ENCODE results near the gene PLCH2.

The PLCH2 gene

GRCh38 chr1:2515763-2516080, 39.6 kb downstream of the PLCH2 start:
- no peak for DNase-seq (ENCODE audit: low read depth)

DNA sequence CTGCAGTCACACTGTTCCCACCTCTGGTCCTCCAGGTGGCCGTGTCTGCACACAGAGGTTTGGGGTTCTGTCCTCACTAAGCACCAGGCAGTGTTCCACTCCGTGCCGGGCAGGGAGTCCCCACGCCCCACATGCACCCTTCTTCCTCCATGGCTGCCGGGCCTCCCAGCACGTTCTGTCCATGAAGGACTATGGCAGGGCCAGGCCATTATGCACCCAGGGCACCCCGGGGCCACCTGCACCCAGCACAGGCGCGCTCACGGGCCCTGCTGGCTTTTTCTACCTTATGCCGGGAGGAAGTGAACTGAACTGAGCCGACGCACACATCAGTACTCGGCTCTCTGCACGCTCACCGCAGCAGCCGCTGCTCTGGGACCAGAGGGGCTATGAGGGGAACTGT, 40.0 kb downstream of the PLCH2 start:
- DNase-seq (ENCODE audit: low read depth) = no peak

DNA sequence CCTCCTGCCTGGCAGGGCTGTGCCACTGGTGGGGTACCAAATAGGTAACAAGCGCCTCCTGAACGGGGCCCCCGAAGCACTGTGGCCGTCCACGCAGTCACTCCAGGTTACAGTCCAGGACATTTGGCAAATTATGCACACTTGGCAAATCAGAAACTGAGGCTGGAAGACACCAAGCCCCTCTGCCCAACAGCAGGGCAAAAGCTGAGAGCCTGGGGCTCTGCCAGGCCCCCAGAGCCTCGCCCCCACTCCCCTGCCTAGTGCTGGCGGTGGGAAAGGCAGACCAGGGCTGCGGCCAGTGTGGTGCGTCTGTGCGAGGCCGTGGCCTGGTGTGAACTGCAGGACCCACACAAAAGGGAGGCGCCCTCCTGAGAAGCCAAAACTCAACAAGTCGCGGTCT, 40.9 kb downstream of the PLCH2 start:
- DNase-seq (ENCODE audit: low read depth) = no peak

GRCh38 chr1:2517966-2518365, 41.9 kb downstream of the PLCH2 start:
- no peak for DNase-seq (ENCODE audit: low read depth)

DNA sequence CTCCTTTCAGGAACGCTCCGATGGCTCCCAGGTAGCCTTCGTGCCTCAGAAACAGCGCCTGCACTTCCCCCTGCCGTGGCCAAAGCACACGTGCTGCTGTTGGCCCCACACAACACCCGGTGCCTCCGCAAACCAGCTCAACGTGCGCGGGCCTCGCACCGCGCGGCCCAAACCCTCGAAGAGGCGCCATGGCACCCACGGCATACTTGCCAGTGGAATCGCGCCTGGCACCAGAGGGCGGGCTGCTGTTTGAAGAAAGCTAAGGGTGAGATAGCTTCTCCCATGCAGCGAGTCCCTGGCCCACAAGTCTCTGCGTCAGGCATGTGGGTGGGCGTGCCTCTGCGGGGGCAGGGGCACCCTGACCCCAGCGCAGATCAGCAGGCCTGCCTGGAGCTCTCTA, 42.4 kb downstream of the PLCH2 start:
- DNase-seq (ENCODE audit: low read depth) = no peak

DNA sequence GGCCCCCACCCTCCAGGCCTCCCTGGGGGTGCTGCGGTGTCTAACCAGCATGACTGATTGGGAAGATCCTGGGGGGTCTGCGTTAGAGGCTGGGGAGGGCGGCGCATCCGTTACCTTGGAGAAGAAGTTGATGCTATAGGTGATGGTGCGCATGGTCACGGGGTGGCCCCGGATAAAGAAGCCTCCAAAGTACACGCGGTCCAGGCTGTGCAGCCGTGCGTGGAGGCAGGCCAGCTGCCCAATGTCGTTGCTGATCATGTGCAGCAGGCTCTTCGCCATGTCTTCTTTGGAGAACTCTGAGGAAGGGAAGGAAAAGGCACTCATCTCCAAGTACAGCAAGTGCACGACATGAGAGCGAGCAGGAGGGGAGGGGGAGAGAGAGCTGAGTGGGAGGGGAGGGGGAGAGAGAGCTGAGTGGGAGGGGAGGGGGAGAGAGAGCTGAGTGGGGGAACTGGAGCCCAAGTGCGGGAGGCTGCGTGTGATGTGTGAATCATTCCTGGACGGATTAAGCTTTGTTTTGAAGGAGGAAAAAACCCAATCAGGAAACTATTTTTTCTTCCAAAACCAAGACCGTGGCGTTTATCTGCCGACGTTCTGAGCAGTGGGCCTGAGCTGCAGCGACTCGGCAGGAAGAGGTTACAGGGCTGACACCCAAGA, 43.1 kb downstream of the PLCH2 start:
- no peak for DNase-seq (ENCODE audit: low read depth)

DNA sequence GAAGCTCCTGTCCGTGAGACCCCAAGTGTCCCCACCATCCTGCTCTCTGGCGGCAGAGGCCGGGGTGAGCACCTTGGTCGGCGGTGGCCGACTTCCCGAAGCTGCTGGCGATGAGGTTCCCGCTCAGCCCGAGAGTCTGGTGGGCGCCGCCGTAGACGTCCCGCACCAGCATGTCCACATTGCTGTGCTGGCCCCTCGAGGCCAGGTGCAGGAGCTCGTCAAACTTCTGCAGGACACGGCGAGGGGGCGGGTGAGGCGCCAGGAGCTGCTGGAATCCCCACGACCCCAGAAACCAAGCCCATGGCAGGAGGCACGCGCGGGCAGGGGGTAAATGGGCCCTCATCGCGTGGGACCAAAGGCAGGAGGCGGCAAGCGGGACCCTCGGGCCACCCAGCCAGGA, 43.6 kb downstream of the PLCH2 start:
- DNase-seq (ENCODE audit: low read depth) = no peak

DNA sequence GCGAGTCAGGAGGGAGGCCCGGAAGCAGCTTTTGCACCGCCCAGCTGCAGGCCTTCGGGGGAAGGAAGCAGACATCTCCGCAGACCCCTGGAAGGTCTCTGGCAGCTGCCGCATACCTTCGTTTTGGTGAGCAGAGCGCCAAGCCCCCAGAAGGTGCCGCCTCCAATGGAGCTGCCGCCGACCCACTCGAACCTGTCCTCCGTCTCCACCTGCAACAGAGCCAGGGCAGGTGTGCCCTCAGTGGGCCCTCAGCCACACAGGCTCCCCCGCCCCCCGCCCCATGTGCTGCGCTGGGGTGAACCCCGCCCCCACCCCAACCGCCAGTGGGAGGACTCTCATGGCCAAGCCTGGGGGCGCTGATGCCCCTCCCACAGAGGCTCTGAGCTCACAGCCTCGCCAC, 44.1 kb downstream of the PLCH2 start:
- DNase-seq (ENCODE audit: low read depth) = no peak

DNA sequence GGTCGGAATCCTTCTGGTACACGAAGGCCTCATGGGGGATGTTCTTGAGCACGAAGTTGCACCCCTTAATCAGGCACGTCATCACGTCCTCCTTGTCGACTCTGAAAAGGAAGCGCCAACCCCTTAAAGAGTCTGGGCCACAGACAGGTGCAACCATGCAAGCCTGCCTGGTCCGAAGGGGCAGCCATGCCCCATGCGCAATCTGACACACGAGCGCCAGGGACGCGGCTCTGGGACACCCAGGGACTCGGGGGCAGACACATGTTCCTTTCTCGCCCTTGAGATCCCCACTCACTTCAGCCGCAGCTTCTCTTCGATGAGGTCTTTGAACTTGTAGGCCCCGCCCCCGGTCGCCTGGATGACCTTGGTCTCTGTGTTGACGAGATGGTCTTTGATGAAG, 44.7 kb downstream of the PLCH2 start:
- DNase-seq (ENCODE audit: low read depth) = no peak

DNA sequence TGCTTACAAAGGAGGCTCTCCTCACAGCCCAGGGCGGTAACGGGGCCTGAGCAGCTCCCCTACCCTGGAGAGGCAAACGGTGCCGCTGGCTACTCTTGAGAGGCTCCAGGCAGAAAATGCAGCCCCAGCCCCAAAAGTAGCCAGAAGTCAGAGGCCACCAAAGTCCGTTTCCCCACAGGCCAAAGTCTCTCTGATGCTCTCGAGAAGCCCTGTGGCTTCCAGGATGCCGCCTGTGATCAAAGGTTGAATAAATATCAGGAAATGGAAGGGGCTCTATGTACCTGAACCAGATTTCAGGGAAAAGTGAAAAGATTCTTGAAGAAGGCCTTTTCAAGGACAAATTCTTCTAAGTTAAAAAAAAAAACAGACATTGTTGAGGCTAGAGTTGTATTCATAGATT, 46.1 kb downstream of the PLCH2 start:
- no peak for DNase-seq (ENCODE audit: low read depth)

GRCh38 chr1:2523191-2523890, 47.3 kb downstream of the PLCH2 start:
- no peak for DNase-seq (ENCODE audit: low read depth)

DNA sequence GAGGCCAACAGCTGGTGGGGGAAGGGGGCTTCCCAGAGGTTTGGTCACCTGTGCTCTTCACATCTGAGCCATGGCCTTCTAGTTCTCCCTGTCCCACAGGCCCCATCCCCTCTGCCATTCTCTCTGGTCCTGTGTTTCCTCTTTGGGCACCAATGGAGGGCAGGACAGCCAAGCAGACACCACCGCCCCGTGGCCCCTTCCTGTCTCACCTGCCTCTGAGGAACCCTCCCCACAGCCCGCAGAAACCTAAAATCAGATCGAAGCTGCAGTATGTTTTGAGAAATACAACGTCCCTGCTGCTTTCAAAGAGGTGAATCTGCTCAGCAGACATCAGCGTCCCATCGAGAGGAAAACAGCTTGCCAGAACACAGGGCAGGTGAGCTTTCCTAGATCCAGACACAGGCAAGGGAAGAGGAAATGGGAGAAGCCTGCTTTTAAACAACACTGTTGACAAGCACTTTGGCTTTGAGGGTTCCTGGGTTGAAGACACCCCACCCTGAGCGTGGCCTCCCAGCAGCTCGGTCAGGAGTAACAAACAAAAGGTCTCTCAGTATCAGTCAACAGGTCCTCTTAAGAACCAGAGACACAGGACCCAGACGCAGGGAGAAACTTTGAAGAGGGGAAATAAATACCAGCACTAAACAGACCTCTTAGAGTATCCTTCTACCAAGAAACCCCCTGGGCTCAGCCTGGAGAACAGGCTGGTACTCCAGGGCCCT, 48.0 kb downstream of the PLCH2 start:
- no peak for DNase-seq (ENCODE audit: low read depth)

DNA sequence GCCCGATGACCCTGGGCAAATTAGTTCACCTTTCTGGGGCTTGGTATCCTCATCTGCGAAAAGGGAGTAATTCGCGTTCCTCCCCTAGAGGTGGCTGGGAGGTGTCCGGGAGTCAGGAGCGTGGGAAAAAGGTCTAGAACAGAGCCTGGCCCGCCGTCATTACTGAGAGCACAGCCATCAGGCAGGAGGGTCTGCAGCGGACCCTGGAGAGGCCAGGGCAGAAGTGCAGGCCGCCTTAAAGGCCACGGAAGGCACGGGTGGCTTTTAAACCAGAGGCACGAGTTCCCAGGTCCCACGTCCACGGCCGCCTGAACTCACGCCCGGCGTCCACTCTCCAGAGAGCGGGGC, 49.5 kb downstream of the PLCH2 start:
- no peak for DNase-seq (ENCODE audit: low read depth)

GRCh38 chr1:2525920-2526823, 50.1 kb downstream of the PLCH2 start, which contains the start of gene PANK4:
PANK4 (minus strand) TSS chr1:2526596; CDS start chr1:2526587, 9 bp downstream.
- peak; percentile 91 for DNase-seq (ENCODE audit: low read depth)

DNA sequence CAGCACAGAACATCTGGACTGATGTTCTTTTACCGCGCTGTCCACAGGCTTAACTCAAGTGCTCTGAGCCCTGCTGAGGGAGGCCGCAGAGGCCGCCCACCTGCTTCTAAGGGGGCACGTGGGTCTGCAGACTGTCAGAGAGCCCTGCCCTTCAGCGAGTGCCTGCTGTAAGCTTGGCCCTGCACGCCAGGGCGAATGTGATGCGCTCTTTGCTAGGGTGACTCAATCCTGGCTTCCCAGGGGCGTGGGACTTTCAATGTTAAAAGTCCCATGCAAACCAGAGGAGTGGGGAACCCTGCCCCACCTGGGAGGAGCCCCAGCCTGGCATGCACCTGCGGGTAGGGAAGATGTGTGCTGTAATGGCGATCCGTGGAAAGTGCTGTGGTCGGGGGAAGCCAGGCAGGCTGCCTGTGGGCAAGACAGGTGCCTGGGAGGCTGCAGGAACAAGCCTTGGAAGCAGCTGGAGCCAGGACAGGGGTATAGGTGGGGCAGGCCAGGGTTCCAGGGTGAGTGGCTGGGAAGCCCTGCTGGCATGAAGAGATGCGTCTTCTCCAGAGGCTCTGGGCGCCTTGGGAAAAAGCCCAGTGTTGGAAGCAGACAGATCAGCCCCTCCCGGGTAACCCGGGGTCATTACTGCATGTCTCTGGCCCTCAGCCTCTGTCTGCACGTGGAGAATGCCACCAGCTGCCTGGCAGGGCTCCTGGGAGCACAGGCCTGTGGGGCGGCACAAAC, 50.9 kb downstream of the PLCH2 start:
- peak; percentile 45 for DNase-seq (ENCODE audit: low read depth)

DNA sequence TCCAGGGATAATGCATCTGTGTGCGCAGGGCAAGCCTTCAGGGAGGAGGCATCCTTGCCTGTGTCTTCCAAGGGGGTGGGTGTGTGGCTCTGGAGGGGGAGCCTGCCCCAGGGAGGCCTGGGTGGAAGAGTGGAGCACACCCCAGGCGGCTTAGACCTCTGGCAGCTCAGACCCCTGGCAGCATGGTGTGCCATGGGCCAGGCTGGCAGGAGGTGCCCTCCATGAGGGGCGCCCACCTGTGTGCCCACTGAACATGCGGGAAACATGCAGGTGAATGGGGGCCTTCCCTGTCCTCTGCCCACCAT, 51.4 kb downstream of the PLCH2 start:
- no peak for DNase-seq (ENCODE audit: low read depth)

DNA sequence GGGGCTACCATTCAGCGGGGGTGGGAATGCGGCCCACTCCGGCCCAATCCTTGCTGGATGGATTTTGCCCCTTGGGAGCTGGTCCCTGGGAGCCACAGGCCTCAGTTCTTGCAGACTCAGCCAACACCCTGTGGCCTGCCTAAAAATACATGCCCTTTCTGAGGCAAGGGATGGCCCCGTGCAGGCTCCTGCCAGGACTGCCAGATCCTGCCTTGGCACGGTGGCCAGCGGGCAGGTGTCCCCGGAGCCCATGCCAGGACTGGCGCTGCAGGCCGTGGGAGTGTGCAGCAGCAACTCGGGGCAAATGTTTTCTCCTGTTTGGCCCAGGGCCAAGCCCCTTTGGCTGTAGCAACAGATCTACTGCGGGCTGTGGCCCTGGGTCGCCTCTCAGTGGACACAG, 51.9 kb downstream of the PLCH2 start:
- DNase-seq (ENCODE audit: low read depth) = no peak

DNA sequence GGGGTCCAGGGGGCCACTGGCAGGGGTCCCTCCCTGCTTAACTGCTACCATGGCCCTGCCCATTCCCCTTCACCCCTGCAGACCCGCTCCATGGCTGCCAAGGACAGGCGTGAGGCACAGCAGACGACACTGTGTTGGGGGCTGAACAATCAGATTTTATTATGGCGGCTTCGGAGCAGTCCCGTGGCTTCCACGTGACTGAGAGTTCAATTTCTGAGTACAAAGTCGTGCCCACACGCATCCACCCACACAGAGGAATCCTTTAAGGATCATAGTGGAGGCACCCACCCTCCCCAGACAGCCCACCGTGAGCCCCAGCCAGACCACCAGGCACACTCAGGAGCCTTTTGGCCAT, 52.5 kb downstream of the PLCH2 start:
- DNase-seq (ENCODE audit: low read depth) = no peak

DNA sequence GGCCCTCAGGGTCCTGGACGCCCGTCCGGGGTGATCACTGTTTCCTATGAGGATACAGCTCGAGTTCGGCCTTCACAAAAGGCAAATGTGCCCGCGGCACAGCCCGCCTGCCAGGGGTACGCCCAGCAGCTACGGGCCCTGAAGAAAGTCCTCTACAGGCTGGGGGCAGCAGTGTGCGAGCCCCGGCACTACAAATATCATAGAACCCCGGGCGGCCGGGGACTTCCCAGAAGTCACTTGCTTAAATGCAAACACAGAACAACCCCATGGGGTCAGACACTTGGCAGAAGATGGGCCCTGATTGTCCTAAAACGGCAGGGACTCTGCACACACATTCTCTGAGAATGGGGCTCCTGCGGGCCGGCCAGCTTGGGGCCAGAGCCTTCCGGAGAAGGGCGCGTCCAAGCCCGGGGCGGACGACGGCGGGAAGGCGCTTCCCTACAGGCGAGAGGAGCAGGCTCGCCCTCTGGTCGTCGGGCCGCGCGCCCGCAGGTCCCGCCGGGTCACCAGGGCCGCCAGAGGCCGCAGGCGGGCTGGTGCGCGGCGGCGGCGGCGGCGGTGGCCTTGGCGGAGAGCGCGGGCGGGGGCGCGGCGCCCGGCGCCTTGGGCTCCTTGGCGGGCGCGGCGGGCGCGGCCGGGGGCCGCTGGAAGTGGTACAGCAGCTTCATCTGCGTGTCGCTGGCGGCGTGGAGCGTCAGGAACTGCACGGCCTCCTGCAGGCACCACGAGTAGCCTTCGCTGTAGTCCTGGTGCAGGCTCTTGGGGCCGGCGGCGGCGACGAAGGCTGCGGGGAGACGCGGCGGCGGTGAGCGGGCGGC, 53.1 kb downstream of the PLCH2 start:
- DNase-seq (ENCODE audit: low read depth) = no peak

DNA sequence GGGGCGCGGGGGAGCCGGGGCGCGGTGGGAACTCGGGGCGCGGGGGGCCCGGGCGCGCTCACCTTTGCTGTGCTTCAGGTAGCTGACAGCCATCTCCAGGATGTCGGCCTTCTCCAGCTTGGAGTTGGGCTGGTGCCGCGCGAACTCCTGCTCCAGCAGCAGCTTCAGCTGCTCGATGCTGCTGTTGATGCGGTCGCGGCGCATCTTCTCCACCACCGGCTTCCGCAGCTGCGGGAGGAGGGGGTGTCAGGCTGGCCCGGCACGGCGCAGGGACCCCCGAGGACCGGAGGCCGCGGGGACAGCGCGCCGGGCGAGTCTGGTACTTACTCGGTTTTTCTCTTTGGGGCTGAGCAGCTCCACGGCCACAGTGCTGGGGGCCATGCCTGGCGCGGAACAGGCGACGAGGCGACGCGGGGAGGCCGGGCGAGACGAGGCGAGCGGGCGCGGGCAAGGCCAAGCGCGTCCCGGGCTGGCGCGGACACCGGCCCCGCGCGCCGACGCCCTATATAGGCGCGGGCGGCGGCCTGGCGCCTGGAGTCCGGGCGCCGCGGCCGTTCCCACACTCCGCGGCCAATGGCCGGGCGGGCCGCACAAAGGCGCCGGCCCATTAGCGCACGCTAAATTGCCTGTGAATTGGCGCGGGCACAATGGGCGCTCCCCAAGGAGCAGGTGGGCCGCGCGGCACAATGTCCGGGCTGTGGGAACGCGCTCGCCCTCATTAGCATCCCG, 53.9 kb downstream of the PLCH2 start, which contains the start of gene HES5:
TSS of gene HES5 (minus strand) at position 480 of the 729 bp plus-strand sequence. CDS start at position 381, 99 bp downstream.
- no peak for DNase-seq (ENCODE audit: low read depth)
